Ectodermal cell (in vitro differentiated cells): ENCODE data around the gene FADS1.

Experiments
- H3K27ac ChIP-seq: 2 replicates; pipeline ENCODE4 v1.7.0; 2013; ENCODE audit warnings: mild to moderate bottlenecking, low read depth, low read length; ENCODE audit not compliant: insufficient read depth, poor library complexity, severe bottlenecking
- H3K27me3 ChIP-seq: 2 replicates; pipeline ENCODE4 v1.7.0; 2013; ENCODE audit warnings: mild to moderate bottlenecking, low read length; ENCODE audit not compliant: insufficient read depth, control insufficient read depth, poor library complexity, severe bottlenecking
- H3K36me3 ChIP-seq: one replicate; pipeline ENCODE4 v1.7.0; 2013; ENCODE audit warnings: low read length; ENCODE audit not compliant: control insufficient read depth, insufficient read depth
- H3K4me1 ChIP-seq: one replicate; pipeline ENCODE4 v1.7.0; 2013; ENCODE audit warnings: low read length; ENCODE audit not compliant: control insufficient read depth, insufficient read depth
- H3K4me3 ChIP-seq: 2 replicates; pipeline ENCODE4 v1.7.0; 2013; ENCODE audit warnings: low read depth, low read length, control low read depth; ENCODE audit not compliant: insufficient read depth
- H3K9me3 ChIP-seq: 2 replicates; pipeline ENCODE4 v1.7.0; 2013; ENCODE audit warnings: mild to moderate bottlenecking, low read length, moderate library complexity; ENCODE audit not compliant: control insufficient read depth
- WGBS, 2 experiments: methylation state at CpG; one replicate each; pipeline ENCODE4 v1.1.7; 2013; ENCODE audit warnings: missing lambda C conversion rate in 2 of 2; 5-methylcytosine and 5-hydroxymethylcytosine counted together

The FADS1 gene

DNA sequence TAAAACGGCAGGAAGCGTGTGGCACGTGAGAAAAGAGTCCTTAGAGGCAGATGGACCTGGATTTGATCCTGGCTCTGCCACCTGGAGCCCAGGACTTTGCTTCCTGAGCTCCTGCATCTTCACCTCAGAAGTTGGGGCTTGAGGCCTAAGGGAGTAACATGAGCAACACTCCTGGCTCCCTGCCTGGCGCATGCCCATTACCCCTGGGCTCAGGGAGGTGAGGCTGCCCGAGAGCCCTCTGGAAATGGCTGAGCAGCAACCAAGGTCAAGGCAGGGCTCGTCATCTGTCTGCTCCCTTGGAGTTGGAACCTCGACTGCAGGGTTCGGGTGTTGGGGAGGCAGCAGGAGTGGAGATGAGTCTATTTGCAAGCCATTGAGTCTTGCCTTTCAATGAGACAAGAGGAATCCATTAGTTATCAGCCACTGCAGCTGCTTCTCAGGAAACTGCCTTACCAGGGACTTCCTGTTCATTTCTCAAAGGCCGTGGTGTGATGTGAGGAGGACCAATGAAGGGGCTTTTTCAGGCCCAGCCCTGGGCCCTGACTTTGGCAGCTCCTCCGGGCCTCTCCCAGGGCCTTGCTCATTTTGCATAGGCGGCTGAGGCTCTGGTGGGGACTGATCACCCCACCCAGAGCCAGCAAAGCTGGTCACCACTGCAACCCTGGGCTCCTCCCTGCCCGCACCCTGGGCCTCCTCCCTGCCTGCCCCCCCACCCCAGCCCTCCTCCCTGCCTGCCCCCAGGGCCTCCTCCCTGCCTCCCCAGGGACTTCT lies 17.7 kb upstream of the FADS1 start:
- no peaks in the 10 kb centered on the region for H3K27me3 ChIP-seq

DNA sequence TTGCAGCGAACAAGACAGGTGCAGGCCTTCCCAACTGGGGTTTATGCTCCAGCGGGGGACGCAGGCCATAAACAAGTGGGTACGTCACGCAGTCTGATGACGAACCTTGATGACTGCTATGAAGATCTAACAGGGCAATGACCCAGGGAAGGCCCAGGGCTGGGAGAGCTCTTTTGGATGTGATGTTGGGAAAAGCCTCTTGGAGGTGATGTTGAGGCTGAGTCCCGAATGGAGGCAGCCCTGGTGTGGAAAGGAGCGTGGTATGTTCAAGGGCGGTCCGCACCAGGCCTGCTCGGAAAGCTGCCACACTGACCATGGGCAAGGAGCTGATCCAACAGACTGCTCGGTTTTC lies 17.1 kb upstream of the FADS1 start:
- H3K4me1 ChIP-seq = peaks cover 33% of the 10 kb centered on the region
- no peaks in the 10 kb centered on the region for H3K9me3 ChIP-seq
- 94 to 96% methylated on average over 12 of the region's 12 CpGs for WGBS, 2 experiments
- H3K36me3 ChIP-seq = peaks cover 21% of the 10 kb centered on the region
- H3K4me3 ChIP-seq = no peak overlapping the region
- H3K27me3 ChIP-seq = no peaks in the 10 kb centered on the region
- H3K27ac ChIP-seq = no peak overlapping the region

More for the DNA sequence above, 17.7 kb upstream of the FADS1 start:
- Histone ChIP-seq H3K4me1 (peaks cover 33% of the 10 kb centered on the region), H3K27ac (no peak overlapping the region), H3K36me3 (peaks cover 24% of the 10 kb centered on the region), H3K4me3 (no peak overlapping the region), H3K9me3 (no peaks in the 10 kb centered on the region)
- WGBS, 2 experiments = 80 to 82% methylated on average over 12 of the region's 12 CpGs

DNA sequence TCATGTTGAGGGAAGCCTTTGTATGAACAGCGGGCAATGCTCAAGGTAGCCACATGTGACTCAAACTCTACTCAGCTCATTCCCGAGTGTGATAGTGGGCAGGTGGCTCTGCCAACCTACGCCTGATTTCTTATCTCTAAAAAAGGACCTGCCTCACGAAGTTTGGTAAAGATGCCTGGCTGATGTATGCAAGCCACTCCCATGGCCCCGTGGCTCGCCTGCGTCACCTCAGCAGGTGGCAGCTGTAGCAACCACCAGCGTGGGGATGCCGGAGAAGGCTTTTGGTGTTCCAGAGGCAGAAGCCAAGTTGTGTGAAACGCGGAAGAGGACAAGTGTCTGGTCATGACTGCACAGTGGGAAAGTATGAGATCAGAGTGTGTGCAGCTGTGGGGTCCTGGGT lies 16.7 kb upstream of the FADS1 start:
- H3K4me1 ChIP-seq = peaks cover 33% of the 10 kb centered on the region
- no peaks in the 10 kb centered on the region for H3K9me3 ChIP-seq
- H3K36me3 ChIP-seq = peaks cover 16% of the 10 kb centered on the region
- 79 to 80% methylated on average over 11 of the region's 11 CpGs for WGBS, 2 experiments
- no peaks in the 10 kb centered on the region for H3K27me3 ChIP-seq
- H3K4me3 ChIP-seq = no peak overlapping the region
- no peak overlapping the region for H3K27ac ChIP-seq

DNA sequence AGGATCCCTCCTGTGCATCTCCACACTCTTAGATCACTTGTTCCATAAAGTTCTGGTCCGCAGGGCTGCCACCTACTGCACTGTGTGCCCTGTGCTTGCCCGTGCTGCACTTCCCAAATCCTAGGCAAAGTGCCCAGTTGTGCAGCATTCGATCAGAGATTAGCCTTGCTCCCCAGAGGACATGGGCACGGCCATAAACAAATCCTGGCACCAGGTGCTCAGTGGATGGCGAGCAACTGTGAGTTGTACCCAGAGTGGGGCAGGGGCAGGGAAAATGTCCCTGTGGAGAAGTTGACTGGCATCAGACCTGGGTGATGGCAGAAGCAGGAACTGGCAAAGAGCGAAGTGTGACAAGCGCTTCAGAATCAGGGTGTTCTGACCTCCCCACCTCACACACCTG lies 16.0 kb upstream of the FADS1 start:
- Histone ChIP-seq H3K27ac (no peak overlapping the region), H3K27me3 (no peaks in the 10 kb centered on the region), H3K4me3 (no peak overlapping the region), H3K36me3 (peaks cover 10% of the 10 kb centered on the region), H3K4me1 (peaks cover 33% of the 10 kb centered on the region), H3K9me3 (no peaks in the 10 kb centered on the region)
- 86 to 87% methylated on average over 7 of the region's 7 CpGs for WGBS, 2 experiments

DNA sequence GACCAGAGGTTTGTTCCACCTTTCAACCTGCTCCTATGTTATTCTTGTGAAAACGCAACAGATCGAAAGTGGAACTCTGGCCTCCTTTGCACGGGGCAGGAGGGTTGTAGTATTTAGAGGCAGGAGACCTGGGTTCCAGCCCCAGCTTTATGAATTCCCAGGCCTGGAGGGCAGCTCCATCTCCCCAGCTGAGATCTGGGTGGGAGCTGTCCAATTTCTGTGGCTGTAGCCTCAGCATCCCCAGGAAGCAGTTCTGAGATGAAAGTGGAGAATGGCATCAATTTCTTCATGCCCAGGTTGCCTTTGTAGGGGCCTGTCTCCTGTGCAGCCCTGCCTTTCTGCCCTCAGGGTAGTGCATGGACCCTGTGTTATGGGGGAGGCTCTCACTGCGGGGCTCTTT lies 15.4 kb upstream of the FADS1 start:
- peaks cover 33% of the 10 kb centered on the region for H3K4me1 ChIP-seq
- WGBS, 2 experiments = 94 to 98% methylated on average over 4 of the region's 4 CpGs
- H3K4me3 ChIP-seq = no peak overlapping the region

DNA sequence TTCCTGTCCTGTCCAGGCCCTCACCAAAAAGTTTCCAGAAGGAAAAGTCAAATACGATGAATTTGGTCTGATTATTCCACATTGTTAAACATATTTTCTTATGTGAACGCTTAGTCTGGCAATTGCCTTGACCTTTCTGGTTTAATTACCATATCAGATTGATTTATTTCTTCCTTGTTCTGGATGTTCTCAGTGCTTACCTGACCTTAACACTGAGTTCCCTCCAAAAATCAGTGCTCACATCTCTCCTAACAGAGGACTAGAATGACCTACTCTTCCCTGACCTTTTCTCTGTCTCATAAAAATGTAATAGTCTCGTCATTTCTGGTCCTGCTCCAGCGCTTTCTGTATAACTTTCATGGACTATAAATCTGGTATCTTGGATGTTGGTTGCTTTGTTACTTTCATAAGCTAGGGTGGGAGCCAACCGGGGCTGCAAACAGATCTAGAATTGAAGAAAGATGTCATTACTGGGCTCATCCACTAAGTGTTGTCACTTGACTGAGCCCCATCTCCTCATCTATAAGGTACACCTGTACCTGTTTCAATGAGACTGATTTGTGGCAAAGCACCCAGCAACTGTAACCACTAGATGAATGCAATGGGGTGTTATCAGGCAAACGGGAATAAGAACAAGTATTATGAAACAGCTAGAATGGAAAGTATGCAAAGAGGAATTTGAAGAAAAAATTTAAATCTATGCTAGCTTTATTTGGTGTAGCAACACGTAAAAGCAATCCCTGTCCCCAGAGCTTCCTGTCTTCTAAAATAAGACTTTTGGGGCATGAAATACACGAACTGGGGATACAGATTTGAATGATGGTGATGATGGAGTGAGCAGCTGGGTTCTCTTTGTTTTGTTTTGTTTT lies 13.7 kb upstream of the FADS1 start:
- 88 to 89% methylated on average over 8 of the region's 8 CpGs for WGBS, 2 experiments
- no peaks in the 10 kb centered on the region for H3K27me3 ChIP-seq
- no peak overlapping the region for H3K27ac ChIP-seq
- peaks cover 33% of the 10 kb centered on the region for H3K4me1 ChIP-seq
- peaks cover 4% of the 10 kb centered on the region for H3K36me3 ChIP-seq
- peak overlapping the region; percentile 92 for H3K4me3 ChIP-seq
- H3K9me3 ChIP-seq = no peaks in the 10 kb centered on the region

More for the DNA sequence above, 15.4 kb upstream of the FADS1 start:
- Histone ChIP-seq H3K36me3 (peaks cover 4% of the 10 kb centered on the region), H3K9me3 (no peaks in the 10 kb centered on the region), H3K27ac (no peak overlapping the region), H3K27me3 (no peaks in the 10 kb centered on the region)

DNA sequence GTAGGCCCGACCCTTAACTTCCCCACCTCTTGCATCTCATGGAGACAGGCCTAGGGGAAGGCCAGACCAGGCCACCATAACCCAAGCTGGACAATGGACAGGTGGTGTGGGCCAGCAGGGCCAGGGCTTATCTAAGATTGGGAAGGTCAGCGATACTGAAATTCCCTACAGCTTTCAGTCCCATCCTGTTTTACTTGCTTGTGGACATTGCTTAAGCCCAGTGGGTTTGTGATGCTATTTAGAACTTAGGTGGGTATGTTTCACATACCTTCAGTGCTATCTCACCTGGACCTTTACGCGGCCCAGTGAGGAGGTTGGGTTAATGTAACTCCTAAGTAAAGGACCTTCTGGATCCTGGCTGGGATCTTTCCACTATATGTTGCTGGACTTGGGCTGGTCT lies 13.0 kb upstream of the FADS1 start:
- peaks cover 29% of the 10 kb centered on the region for H3K4me1 ChIP-seq
- H3K27ac ChIP-seq = no peak overlapping the region
- peaks cover 4% of the 10 kb centered on the region for H3K36me3 ChIP-seq
- 74 to 84% methylated on average over 4 of the region's 4 CpGs for WGBS, 2 experiments
- peak overlapping the region; percentile 92 for H3K4me3 ChIP-seq
- no peaks in the 10 kb centered on the region for H3K27me3 ChIP-seq
- H3K9me3 ChIP-seq = no peaks in the 10 kb centered on the region

DNA sequence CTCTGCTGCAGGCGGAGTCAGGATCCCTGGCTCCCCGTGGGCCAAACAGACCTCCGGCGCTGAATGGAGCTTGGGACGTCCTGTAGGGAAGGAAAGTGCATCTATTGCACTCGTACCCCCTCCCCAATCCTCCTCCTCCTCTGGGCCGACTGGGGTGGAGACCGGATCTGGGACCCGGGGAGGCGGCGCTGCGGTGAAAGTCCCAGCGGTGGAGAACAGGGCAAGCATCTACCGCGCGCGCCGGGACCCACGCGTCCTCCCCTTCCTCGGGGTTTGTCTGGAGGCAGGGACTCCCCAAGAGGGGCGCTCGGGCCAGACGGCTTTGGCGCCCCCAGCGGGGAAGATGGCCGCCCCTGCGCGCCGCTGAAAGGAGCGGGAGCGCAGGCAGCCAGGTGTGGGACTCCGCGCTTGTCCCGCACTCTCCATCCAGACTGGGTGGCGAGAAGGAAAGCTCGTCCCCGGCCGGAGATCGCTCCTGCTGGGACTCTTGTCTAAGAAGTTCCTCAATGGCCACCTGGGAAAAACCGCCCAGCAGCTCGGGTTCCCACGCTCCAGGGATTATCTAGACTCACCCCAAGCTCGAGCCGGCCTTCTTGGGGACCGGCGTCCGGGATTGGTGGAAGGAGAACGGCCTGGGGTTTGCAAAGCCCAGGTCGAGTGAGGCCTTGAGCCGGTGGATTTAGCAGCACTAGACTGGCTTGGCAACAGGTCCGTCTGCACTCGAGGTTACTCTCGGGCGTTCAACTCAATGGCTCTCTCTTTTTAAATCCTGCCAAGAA lies 12.0 kb upstream of the FADS1 start:
- Histone ChIP-seq H3K4me3 (peak overlapping the region; percentile 92), H3K27me3 (no peaks in the 10 kb centered on the region), H3K9me3 (no peaks in the 10 kb centered on the region), H3K4me1 (peaks cover 20% of the 10 kb centered on the region), H3K36me3 (peaks cover under 1% of the 10 kb centered on the region), H3K27ac (peak overlapping the region; percentile 92)
- 0% methylated on average over 55 of the region's 55 CpGs for WGBS, 2 experiments

DNA sequence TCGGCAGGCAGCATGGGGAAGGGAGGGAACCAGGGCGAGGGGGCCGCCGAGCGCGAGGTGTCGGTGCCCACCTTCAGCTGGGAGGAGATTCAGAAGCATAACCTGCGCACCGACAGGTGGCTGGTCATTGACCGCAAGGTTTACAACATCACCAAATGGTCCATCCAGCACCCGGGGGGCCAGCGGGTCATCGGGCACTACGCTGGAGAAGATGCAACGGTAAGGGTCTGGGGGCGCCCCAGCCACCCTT lies 11.5 kb upstream of the FADS1 start:
- WGBS, 2 experiments = 0 to 1% methylated on average over 16 of the region's 16 CpGs
- H3K36me3 ChIP-seq = no peaks in the 10 kb centered on the region
- H3K9me3 ChIP-seq = no peaks in the 10 kb centered on the region
- H3K4me3 ChIP-seq = peak overlapping the region; percentile 92
- H3K4me1 ChIP-seq = peaks cover 15% of the 10 kb centered on the region
- H3K27ac ChIP-seq = peak overlapping the region; percentile 92
- no peaks in the 10 kb centered on the region for H3K27me3 ChIP-seq
